ENCODE measurements around the gene C2orf69. TPM values are rescaled to one million over a fixed set of nuclear protein-coding genes. Genes with fewer than 3 reads are reported as not detected.

Gene C2orf69
- total RNA-seq, 4 donors from 2014 or later, result 6.0 to 26.3 (median 13.2) TPM

GRCh38 chr2:199914372-199914958, 3.4 kb downstream of the C2orf69 start:
- DNase-seq, result no peak
- TF ChIP-seq EP300 (IDR thresholded peaks at IDR 0.05; ENCODE audit: low read depth) (no peak), POLR2A (IDR thresholded peaks at IDR 0.05) (no peak)
- H3K36me3 ChIP-seq, result peaks cover 0 to 20% (median 0%) of the 10 kb centered on the region in 4 donors
- in situ Hi-C loops (cut with MboI; ENCODE audit: low pct_ligation_motif_present in 1 of 4, low pct_unique_long_range_greater_than_20kb in 1 of 4, low sequenced_read_pairs in 3 of 4), result no loop called here
- H3K4me3 ChIP-seq, result no peak overlapping the region
- H3K4me1 ChIP-seq, result peaks cover 11 to 25% (median 17%) of the 10 kb centered on the region in 4 donors
- no peak overlapping the region for H3K27ac ChIP-seq
- WGBS, 2 donors (ENCODE audit: low coverage in 1 of 2), result 70 to 95% methylated on average over 2 of the region's 2 CpGs
- H3K27me3 ChIP-seq, result no peaks in the 10 kb centered on the region
- H3K9me3 ChIP-seq, result no peaks in the 10 kb centered on the region
- intact Hi-C loops (cut with DNase I; ENCODE audit: low total_unique reads), result no loop called here

- H3K27me3 ChIP-seq, result no peaks in the 10 kb centered on the region
- DNase-seq, result no peak
- WGBS, 2 donors (ENCODE audit: low coverage in 1 of 2), result 97% methylated on average over 4 of the region's 4 CpGs; no CpG with 5 or more reads in 1 of the 2 donors
- H3K4me1 ChIP-seq, result peaks cover 9 to 19% (median 14%) of the 10 kb centered on the region in 4 donors
- intact Hi-C loops (cut with DNase I; ENCODE audit: low total_unique reads) (no loop called here), in situ Hi-C loops (cut with MboI; ENCODE audit: low pct_ligation_motif_present in 1 of 4, low pct_unique_long_range_greater_than_20kb in 1 of 4, low sequenced_read_pairs in 3 of 4) (no loop called here)
- H3K4me3 ChIP-seq, result no peak overlapping the region
- H3K27ac ChIP-seq, result no peak overlapping the region
- TF ChIP-seq POLR2A (IDR thresholded peaks at IDR 0.05), result no peak
- no peak for TF ChIP-seq EP300 (IDR thresholded peaks at IDR 0.05; ENCODE audit: low read depth)
- no peak for TF ChIP-seq CTCF (IDR thresholded peaks at IDR 0.05)
- TF ChIP-seq POLR2AphosphoS5 (IDR thresholded peaks at IDR 0.05), result no peak
- H3K9me3 ChIP-seq, result no peaks in the 10 kb centered on the region
- H3K36me3 ChIP-seq, result peaks cover 0 to 20% (median 0%) of the 10 kb centered on the region in 4 donors
These were observed 5.9 kb downstream of the C2orf69 start for GRCh38 chr2:199916980-199917379.

GRCh38 chr2:199922856-199923255, 11.8 kb downstream of the C2orf69 start:
- no peak for TF ChIP-seq EP300 (IDR thresholded peaks at IDR 0.05; ENCODE audit: low read depth)
- no peak for TF ChIP-seq CTCF (IDR thresholded peaks at IDR 0.05)
- TF ChIP-seq POLR2AphosphoS5 (IDR thresholded peaks at IDR 0.05), result no peak
- TF ChIP-seq POLR2A (IDR thresholded peaks at IDR 0.05), result no peak
- in situ Hi-C loops (cut with MboI; ENCODE audit: low pct_ligation_motif_present in 1 of 4, low pct_unique_long_range_greater_than_20kb in 1 of 4, low sequenced_read_pairs in 3 of 4), result no loop called here
- H3K9me3 ChIP-seq, result no peaks in the 10 kb centered on the region
- H3K4me1 ChIP-seq, result peaks cover 0 to 4% (median 0%) of the 10 kb centered on the region in 4 donors
- 47 to 72% methylated on average over 5 of the region's 5 CpGs for WGBS, 2 donors (ENCODE audit: low coverage in 1 of 2)
- no peaks in the 10 kb centered on the region for H3K27me3 ChIP-seq
- H3K36me3 ChIP-seq, result peaks cover 0 to 22% (median 0%) of the 10 kb centered on the region in 4 donors
- no peak overlapping the region for H3K4me3 ChIP-seq
- no peak for DNase-seq
- no peak overlapping the region for H3K27ac ChIP-seq
- intact Hi-C loops (cut with DNase I; ENCODE audit: low total_unique reads), result no loop called here

- no peak for TF ChIP-seq POLR2AphosphoS5 (IDR thresholded peaks at IDR 0.05)
- TF ChIP-seq POLR2A (IDR thresholded peaks at IDR 0.05), result no peak
- no peak for TF ChIP-seq EP300 (IDR thresholded peaks at IDR 0.05; ENCODE audit: low read depth)
- no peak for TF ChIP-seq CTCF (IDR thresholded peaks at IDR 0.05)
- Histone ChIP-seq H3K9me3 (no peaks in the 10 kb centered on the region), H3K27ac (no peak overlapping the region), H3K4me3 (no peak overlapping the region), H3K4me1 (peaks cover 0 to 4% (median 0%) of the 10 kb centered on the region in 4 donors), H3K27me3 (no peaks in the 10 kb centered on the region), H3K36me3 (peaks cover 0 to 16% (median 0%) of the 10 kb centered on the region in 4 donors)
- intact Hi-C loops (cut with DNase I; ENCODE audit: low total_unique reads) (no loop called here), in situ Hi-C loops (cut with MboI; ENCODE audit: low pct_ligation_motif_present in 1 of 4, low pct_unique_long_range_greater_than_20kb in 1 of 4, low sequenced_read_pairs in 3 of 4) (no loop called here)
- DNase-seq, result no peak
- WGBS, 2 donors (ENCODE audit: low coverage in 1 of 2), result 67 to 68% methylated on average over 2 of the region's 2 CpGs
These were observed 12.8 kb downstream of the C2orf69 start for GRCh38 chr2:199923924-199924323.

All from transverse colon (tissue), 4 donors.